HepG2 (cell line): ENCODE results near the gene IL10.

Experiments
- CTCF ChIP-seq: sonication (generic); formaldehyde crosslinking; IDR thresholded peaks from 2 replicates; pipeline ENCODE4 v1.5.0; 2020; ENCODE audit warnings: mild to moderate bottlenecking, missing genetic modification reagents, moderate library complexity
- HNF4A ChIP-seq: sonication (generic); formaldehyde crosslinking; IDR thresholded peaks from 2 replicates; pipeline ENCODE4 v1.4.0; 2020; ENCODE audit warnings: missing genetic modification reagents
- NR3C1 ChIP-seq: sonication (generic); formaldehyde crosslinking; IDR thresholded peaks from 2 replicates; pipeline ENCODE4 v1.4.0; 2020; ENCODE audit warnings: missing genetic modification reagents
- TGIF2 ChIP-seq: IDR thresholded peaks from 2 replicates; pipeline ENCODE4 v1.6.1; 2016; ENCODE audit warnings: control low read depth, missing compliant biosample characterization
- ZNF501 ChIP-seq: sonication (generic); formaldehyde crosslinking; IDR thresholded peaks from 2 replicates; pipeline ENCODE4 v1.5.1; 2020; ENCODE audit warnings: mild to moderate bottlenecking, moderate library complexity, missing genetic modification reagents
- ZNF7 ChIP-seq: IDR thresholded peaks from 2 replicates; pipeline ENCODE4 v1.6.1; 2016; ENCODE audit warnings: missing biosample characterization, missing genetic modification reagents

GRCh38 chr1:206809504-206810084, 37.3 kb upstream of the IL10 start:
- TF ChIP-seq CTCF (CRISPR knock-in tag) (peak; percentile 47), HNF4A (CRISPR knock-in tag) (no peak), TGIF2 (CRISPR knock-in tag) (no peak), ZNF7 (CRISPR knock-in tag) (no peak), NR3C1 (CRISPR knock-in tag) (no peak), ZNF501 (CRISPR knock-in tag) (no peak)
